GM23338 (cell line): Measurements from ENCODE around the gene PPL.

Source experiments
- CREB1 ChIP-seq: fragments of 250-450 bp; sonication (Bioruptor Pico); IDR thresholded peaks from 2 replicates; pipeline ENCODE4 v1.5.0; 2020; ENCODE audit warnings: low read depth, mild to moderate bottlenecking, moderate library complexity
- CTCF ChIP-seq, 2 experiments: fragments of 200-600 bp in 1 of 2; sonication (generic) in 1 of 2; conservative IDR thresholded peaks; 2 replicates each; pipeline versions ENCODE4 v1.5.1 to v1.6.1; 2016 to 2017; ENCODE audit warnings: antibody characterized with exemption in 2 of 2, low read depth in 2 of 2, mild to moderate bottlenecking in 2 of 2, moderate library complexity in 1 of 2
- EZH2 ChIP-seq: fragments of 200-600 bp; sonication (generic); IDR thresholded peaks from one replicate; pipeline ENCODE4 v1.8.0; 2017; ENCODE audit warnings: antibody characterized with exemption, mild to moderate bottlenecking, low read depth; ENCODE audit not compliant: unreplicated experiment
- EZH2phosphoT487 ChIP-seq: fragments of 200-600 bp; sonication (generic); IDR thresholded peaks from one replicate; pipeline ENCODE4 v1.8.1; 2018; ENCODE audit warnings: antibody characterized with exemption; ENCODE audit not compliant: unreplicated experiment
- JUNB ChIP-seq: IDR thresholded peaks from one replicate; pipeline ENCODE4 v1.6.1; 2016; ENCODE audit warnings: antibody characterized with exemption; ENCODE audit not compliant: unreplicated experiment
- NANOG ChIP-seq: IDR thresholded peaks from 2 replicates; pipeline ENCODE4 v1.6.1; 2016; ENCODE audit warnings: antibody characterized with exemption, borderline replicate concordance
- POLR2AphosphoS5 ChIP-seq: IDR thresholded peaks from 2 replicates; pipeline ENCODE4 v1.6.1; 2016; ENCODE audit warnings: antibody characterized with exemption, low read depth
- REST ChIP-seq: IDR thresholded peaks from one replicate; pipeline ENCODE4 v1.6.1; 2018; ENCODE audit warnings: antibody characterized with exemption; ENCODE audit not compliant: unreplicated experiment

- TF ChIP-seq CTCF (conservative IDR thresholded peaks at IDR 0.05; ENCODE audit: low read depth in 2 of 2) (no peak), CREB1 (CRISPR knock-in tag) (no peak), EZH2 (no peak), JUNB (no peak), EZH2phosphoT487 (no peak), POLR2AphosphoS5 (no peak), REST (no peak), NANOG (no peak)
Observed at GRCh38 chr16:4891097-4891885, 45.7 kb downstream of the PPL start.
